GM21381 (cell line): ENCODE data around the gene BRD7.

Experiments
- ATAC-seq: cut with Tn5 transposase; IDR thresholded peaks from one replicate; pipeline ENCODE4 v1.9.1; 2021; ENCODE audit warnings: mild to moderate bottlenecking, moderate library complexity; ENCODE audit not compliant: unreplicated experiment

Gene BRD7

GRCh38 chr16:50304467-50305440 is 64.0 kb downstream of the BRD7 start:
- ATAC-seq = no peak

DNA sequence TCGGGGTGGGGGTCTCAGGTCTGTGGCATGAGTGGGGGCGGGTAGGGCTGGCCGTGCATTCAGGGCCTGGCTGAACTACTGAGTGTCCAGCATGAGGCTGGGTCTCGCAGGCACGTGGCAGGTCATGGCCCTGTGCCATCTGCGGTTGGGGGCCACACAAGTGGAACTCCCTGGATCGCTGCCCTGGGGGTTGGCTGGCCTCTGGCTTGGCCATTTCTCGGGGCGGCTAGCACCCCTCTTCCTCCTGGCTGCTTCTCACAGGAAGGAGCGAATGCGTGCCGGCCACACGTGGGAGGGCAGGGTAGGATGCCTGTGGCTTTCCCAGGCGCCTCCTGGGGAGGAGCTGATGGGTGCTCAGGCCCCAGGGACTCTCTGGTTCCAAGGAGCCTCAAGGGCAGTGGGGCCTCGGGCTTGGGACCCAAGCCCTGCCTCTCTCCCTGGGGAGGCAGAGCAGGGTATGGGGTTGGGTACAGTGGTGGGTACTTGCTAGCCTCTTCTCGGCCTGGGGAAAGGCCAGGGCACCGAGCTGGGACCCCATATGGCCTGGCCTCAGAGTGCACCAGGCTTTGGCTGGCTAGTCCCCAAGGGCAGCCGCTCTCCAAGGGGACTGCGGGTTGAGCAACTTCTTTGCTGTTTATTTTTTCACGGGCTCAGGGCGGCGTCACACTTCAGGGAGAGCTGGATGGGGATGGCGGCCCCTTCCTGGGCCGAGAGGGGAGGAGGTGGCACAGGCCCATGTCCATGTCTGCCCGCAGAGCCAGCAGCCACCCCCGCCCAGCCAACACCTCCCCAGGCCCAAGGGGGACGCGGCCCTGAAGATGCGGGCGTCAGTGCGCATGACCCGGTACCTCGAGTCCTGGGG is 65.0 kb downstream of the BRD7 start:
- ATAC-seq = no peak

- no peak for ATAC-seq
Measured at GRCh38 chr16:50303041-50303604, 65.7 kb downstream of the BRD7 start.

- no peak for ATAC-seq
Measured at GRCh38 chr16:50302472-50303005, 66.2 kb downstream of the BRD7 start.

DNA sequence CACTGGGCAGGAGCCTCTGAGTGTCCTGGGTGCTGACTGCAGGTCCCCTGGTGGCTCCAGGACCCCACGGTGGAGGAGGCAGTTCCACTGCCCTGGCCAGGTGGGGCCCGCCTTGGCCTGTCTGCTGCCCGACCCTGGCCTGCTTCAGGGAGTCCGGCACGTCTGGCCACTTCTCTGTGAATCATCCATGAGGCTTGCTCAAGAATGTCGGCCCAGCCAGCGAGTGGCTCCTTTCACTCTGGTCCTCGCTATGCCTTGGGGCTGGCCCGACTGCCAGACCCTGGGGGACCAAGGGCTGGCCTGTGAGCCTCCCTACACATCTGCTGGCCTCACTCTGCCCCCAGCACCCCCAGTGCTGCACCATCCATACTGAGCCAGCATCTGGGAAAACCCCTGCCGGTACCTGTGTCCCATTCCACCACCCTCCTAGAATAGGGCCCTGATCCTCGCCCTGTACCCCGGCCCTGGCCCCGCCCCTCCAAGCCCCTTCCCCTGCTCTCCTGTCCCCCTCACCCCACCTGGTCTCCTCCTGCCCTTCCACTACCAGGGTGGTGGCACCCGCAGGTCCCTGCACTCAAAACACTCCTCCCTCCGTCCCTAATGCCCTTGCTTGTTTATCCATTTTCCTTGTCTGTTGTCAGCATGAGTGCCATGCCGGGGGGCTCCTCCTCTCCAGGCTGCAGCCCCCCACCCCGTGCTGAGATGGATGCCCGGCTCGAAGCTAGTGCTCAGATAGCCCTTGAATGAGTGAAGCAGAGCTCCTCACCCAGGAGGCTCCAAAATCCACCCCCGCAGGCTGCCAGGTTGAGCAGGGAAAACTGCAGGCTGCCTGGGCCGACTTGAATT is 66.9 kb downstream of the BRD7 start:
- ATAC-seq = no peak

GRCh38 chr16:50300942-50301625 is 67.7 kb downstream of the BRD7 start:
- no peak for ATAC-seq

DNA sequence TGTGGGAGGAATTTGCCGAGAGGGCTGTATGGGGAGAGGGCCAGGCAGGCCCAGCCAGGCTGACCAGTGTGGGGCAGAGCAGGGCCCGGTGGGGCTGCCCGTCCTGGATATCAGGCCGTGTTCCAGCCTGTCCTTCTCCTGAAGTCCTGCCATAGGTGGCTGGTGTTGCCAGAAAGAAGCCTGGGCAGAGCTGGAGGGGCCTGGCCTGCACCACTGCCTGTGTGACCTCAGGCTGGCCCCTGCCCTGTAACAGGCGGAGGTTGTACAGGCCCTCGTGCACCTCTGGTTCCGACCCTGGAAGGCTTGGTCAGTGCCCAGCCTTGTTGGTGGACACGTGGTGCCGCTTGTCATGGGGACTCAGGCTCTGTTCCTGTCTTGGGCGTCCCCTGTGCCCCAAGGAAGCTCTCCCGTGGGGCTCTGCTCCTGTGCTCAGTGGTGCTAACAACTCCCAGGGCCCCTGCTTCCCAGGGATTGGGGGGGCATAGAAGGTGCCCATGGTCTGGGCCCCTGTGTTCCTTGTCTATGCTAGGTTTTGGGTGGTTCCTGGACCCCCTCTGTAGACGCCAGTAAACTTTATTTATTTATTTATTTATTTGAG is 69.2 kb downstream of the BRD7 start:
- ATAC-seq = no peak

DNA sequence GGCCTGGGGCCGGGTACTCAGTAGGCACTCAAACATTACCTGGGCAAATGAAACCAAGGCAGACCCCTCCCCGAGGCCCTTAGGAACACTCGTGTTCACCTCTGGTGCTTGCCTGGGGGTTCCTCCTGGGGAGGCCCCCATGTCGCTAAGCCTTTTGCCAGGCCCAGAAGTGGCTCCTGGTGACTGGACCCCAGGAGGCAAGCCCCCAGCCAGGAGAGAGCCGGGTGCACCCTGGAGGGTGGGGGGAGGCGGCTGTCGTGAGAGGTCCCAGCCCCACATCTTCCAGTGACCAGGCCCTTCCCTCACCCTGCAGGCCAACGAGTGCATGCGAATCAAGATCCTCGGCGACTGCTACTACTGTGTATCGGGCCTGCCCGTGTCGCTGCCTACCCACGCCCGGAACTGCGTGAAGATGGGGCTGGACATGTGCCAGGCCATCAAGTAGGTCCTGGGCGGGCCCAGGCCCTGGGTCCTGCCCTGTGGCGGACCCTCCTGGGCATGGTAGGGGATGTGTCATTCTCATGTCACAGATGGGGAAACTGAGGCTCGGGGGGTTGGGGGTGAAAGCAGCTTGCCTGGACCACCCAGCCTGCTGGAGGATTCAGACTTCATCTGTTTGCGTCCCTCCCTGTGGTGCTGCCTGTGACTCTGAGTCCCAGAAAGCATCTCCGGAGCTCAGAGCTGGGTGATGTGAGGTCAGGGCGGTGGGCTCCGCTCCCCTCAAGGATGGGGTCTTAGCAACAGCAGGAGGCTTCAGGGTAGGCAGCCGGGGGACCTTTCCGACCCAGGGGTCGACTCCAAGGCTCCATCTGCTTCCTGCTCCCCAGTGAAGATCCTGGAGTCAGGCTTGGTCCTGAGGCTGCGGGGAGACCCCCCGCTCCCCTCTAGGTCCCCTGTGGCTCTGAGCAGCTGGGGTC is 69.9 kb downstream of the BRD7 start:
- no peak for ATAC-seq

DNA sequence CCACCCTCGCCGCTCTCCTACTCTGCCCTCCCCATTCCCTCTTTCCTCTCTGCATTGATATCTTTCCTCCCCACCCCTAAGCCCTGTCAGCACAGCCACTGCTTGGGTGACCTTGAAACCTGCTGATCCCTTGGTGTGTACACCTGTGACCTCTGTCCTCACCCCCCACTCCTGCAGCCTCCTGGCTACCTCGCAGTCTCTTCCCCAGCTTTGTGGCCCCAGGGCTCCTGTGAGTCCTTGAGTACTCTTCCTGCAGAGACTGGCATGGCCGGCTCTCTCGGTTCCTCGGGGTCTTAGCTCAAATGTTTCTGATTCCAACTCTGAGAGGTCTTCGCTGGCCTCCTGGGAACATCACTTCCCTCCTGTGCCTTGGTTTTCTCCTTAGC is 70.7 kb downstream of the BRD7 start:
- ATAC-seq = no peak

GRCh38 chr16:50297301-50298074 is 71.3 kb downstream of the BRD7 start:
- no peak for ATAC-seq

DNA sequence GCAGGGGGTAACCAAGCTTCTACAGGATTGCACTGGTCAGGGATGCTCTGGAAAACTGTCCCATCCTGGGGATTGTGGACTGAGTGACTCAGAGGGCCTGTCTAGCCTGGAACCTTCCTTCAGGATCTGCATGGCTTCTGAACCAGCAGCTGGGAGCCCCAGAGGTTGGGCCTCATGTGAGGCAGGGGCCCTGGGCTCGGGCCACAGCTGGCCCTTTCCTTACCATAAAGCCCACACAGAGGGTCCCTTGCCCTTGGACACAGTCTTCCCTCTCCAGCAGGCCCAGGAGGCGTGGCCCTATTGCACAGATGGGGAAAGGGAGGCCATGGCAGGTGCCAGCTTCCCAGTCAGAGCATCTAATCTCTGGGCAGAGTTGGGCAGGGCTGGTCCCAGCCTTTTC is 72.0 kb downstream of the BRD7 start:
- ATAC-seq = no peak

DNA sequence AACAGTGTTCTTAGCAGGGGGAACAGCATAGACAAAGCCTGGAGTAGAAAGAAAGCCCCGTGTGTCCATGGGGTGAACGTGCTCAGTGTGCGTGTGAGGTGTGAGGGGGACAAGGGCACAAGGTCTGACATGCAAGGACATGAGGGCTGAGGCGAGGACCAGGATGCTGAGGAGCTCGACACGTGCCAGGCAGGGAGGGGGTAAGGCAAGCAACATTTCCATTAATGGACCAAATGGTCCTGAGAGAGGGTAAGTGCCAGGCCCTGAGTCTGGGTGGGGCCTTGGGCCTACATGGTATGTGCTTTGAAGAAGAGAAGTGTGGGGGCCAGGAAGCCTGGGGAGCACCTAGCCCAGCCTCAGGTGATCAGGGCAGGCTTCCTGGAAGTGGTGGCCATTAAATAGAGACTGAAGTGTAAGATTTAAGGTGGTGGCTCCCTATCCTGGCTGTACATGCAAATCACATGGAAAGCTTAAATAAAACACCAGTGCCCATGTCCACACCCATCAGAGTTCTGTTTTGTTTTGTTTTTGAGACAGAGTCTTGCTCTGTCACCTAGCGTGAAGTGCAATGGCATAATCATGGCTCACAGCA is 73.2 kb downstream of the BRD7 start:
- no peak for ATAC-seq

DNA sequence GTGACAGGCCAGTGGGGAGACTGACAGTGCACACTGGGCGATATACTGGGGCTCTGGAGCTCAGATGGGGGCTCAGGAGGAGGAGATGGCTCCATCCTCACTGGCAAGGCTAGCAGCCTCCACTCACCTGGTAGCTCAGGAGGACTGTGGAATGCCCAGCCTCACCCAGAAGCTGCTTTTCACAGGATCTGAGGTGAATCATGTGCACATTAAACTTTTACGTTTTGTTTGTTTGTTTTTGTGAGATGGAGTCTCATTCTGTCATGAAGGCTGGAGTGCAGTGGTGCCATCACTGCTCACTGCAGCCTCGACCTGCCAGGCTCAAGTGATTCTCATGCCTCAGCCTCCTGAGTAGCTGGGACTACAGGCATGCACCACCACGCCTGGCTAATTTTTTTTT is 73.8 kb downstream of the BRD7 start:
- no peak for ATAC-seq

- ATAC-seq = no peak
Measured at GRCh38 chr16:50293994-50294855, 74.6 kb downstream of the BRD7 start.

DNA sequence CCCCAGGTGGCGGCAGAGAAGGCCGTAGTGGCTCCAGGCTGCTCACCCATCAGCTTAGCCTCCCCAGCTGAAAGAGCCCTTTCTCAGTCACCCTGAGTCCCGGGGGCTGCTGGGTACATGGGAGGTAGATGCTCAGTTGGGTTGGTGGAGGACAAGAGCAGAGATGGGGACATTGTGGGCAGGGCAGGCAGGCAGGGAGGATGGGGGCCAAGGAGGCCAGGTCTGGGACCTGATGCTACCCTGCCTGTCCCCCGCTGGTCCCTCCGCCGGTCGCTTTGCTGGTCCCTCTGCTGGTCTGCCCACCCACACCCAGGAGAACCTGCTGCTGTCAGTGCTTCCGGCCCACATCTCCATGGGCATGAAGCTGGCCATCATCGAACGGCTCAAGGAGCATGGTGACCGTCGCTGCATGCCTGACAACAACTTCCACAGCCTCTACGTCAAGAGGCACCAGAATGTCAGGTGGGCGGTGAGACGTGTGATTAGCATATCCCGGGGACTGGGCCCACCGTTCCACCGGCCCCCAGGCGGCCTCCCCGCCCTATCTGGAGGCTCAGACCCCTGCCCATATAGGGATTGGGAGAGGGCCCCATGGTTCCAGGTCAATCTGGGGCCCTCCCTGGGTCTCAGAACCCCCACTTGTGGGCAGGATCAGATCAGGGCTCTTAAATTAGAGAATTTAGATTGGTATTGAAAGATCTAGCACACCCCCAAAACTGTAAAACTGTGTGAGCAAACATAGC is 75.6 kb downstream of the BRD7 start:
- ATAC-seq = no peak

DNA sequence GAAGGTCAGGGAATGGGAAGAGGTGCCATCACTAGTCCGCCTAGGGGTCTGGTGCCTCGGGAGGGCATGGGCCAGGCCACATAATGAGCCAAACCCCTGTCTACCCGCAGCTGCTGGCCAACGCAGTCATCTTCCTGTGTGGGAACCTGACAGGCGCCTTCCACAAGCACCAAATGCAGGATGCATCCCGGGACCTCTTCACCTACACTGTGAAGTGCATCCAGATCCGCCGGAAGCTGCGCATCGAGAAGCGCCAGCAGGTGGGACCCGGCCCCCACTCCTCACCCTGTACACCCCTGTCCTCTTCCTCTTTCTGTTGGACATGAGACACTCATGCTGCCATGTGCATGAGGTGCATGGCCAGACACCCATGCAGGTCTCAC is 76.2 kb downstream of the BRD7 start:
- ATAC-seq = no peak
